ENCODE data around the gene PTP4A2. TPM values are rescaled to one million over a fixed set of nuclear protein-coding genes. Genes with fewer than 3 reads are reported as not detected.

Gene PTP4A2
- total RNA-seq, 4 donors from 2014 or later, result 127 to 184 (median 159) TPM

GRCh38 chr1:31976401-31976800 is 38.2 kb upstream of the PTP4A2 start:
- Histone ChIP-seq H3K36me3 (no peaks in the 10 kb centered on the region), H3K27me3 (no peaks in the 10 kb centered on the region), H3K4me3 (no peak overlapping the region), H3K9me3 (no peaks in the 10 kb centered on the region), H3K27ac (no peak overlapping the region), H3K4me1 (peaks cover 0 to 13% (median 8%) of the 10 kb centered on the region in 4 donors)
- TF ChIP-seq EP300 (IDR thresholded peaks at IDR 0.05), result no peak
- no peak for TF ChIP-seq POLR2A (IDR thresholded peaks at IDR 0.05)
- no peak for TF ChIP-seq CTCF (IDR thresholded peaks at IDR 0.05)
- DNase-seq (ENCODE audit: low spot score in 2 of 2), result no peak
- 97 to 100% methylated on average over 1 of the region's 1 CpG for WGBS, 2 donors

- no peaks in the 10 kb centered on the region for H3K27me3 ChIP-seq
- DNase-seq (ENCODE audit: low spot score in 2 of 2), result no peak
- TF ChIP-seq EP300 (IDR thresholded peaks at IDR 0.05) (no peak), CTCF (IDR thresholded peaks at IDR 0.05) (no peak), POLR2A (IDR thresholded peaks at IDR 0.05) (no peak)
- no peaks in the 10 kb centered on the region for H3K4me1 ChIP-seq
- H3K36me3 ChIP-seq, result no peaks in the 10 kb centered on the region
- no peak overlapping the region for H3K27ac ChIP-seq
- no peak overlapping the region for H3K4me3 ChIP-seq
- H3K9me3 ChIP-seq, result no peaks in the 10 kb centered on the region
- WGBS, 2 donors, result 76 to 82% methylated on average over 3 of the region's 3 CpGs
These were observed 32.7 kb upstream of the PTP4A2 start for GRCh38 chr1:31970873-31971272.

GRCh38 chr1:31961536-31961935 is 23.4 kb upstream of the PTP4A2 start:
- H3K27me3 ChIP-seq, result no peaks in the 10 kb centered on the region
- H3K4me1 ChIP-seq, result peaks cover 0 to 19% (median 8%) of the 10 kb centered on the region in 4 donors
- DNase-seq (ENCODE audit: low spot score in 2 of 2), result no peak
- 78 to 82% methylated on average over 8 of the region's 8 CpGs for WGBS, 2 donors
- H3K9me3 ChIP-seq, result no peaks in the 10 kb centered on the region
- H3K36me3 ChIP-seq, result no peaks in the 10 kb centered on the region
- no peak overlapping the region for H3K4me3 ChIP-seq
- peak overlapping the region in 1 of 4 donors; percentile 34 for H3K27ac ChIP-seq
- TF ChIP-seq CTCF (IDR thresholded peaks at IDR 0.05), result no peak
- no peak for TF ChIP-seq EP300 (IDR thresholded peaks at IDR 0.05)
- TF ChIP-seq POLR2A (IDR thresholded peaks at IDR 0.05), result no peak

GRCh38 chr1:31959521-31960340 is 21.6 kb upstream of the PTP4A2 start:
- no peaks in the 10 kb centered on the region for H3K9me3 ChIP-seq
- TF ChIP-seq EP300 (IDR thresholded peaks at IDR 0.05), result peak in 1 of 2 donors; percentile 22
- no peak for TF ChIP-seq POLR2A (IDR thresholded peaks at IDR 0.05)
- TF ChIP-seq CTCF (IDR thresholded peaks at IDR 0.05), result no peak
- 83 to 88% methylated on average over 6 of the region's 6 CpGs for WGBS, 2 donors
- no peaks in the 10 kb centered on the region for H3K36me3 ChIP-seq
- no peaks in the 10 kb centered on the region for H3K27me3 ChIP-seq
- DNase-seq (ENCODE audit: low spot score in 2 of 2), result no peak
- H3K27ac ChIP-seq, result no peak overlapping the region
- H3K4me3 ChIP-seq, result no peak overlapping the region
- H3K4me1 ChIP-seq, result peaks cover 0 to 37% (median 25%) of the 10 kb centered on the region in 4 donors

Data from tibial nerve (tissue), 4 donors.